HL-60/S4 treated with retinoic acid at 250 ng/mL for 4 days and 3 days (cell line): ENCODE results near the gene UBXN1.

ENCODE experiments used
- in situ Hi-C: fragments of 300-500 bp; cut with MboI; formaldehyde crosslinking; loops from 2 replicates; pipeline ENCODE4 v1.7.0; 2022; ENCODE audit warnings: low sequenced_read_pairs

The UBXN1 gene, protein sequence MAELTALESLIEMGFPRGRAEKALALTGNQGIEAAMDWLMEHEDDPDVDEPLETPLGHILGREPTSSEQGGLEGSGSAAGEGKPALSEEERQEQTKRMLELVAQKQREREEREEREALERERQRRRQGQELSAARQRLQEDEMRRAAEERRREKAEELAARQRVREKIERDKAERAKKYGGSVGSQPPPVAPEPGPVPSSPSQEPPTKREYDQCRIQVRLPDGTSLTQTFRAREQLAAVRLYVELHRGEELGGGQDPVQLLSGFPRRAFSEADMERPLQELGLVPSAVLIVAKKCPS

GRCh38 chr11:62678770-62679696, at the start of gene UBXN1:
Gene UBXN1, minus strand, starts transcription at chr11:62679073. Its CDS starts 150 bp downstream, at chr11:62678923.
- in situ Hi-C loops = no loop called here

DNA sequence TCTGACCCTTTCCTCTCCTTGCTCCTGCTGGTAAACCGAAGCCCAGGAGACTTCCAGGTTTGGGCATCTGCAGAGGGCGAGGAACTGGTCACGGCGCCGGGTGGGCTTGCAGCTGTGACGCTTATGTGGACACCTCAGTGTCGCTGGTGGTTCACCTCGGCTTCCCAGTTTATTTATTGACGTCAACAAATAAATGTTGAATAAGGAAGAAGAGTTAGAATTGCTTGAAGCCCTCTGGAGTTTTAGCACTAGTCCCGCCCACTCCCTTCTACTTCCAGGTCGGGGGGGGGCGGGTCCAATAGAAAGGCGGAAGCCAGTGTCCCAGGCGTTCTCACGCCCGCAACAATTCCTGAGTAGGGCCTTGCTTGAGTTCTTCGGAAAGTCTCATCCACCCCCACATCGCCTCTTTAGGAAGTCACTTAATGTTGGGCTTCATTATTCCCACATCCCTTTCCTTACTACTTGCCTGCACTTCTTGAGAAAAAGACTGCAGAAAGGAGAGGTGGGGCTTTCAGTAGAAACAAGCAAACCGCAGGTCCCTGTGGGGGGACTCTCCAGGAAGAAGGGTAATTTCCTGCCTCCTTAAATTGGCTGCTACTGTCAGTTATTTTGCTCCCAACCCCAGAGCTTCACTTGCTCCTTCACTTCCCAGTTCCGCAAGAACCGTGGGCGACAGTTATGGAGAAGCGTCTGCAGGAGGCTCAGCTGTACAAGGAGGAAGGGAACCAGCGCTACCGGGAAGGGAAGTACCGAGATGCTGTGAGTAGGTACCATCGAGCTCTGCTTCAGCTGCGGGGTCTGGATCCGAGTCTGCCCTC, 49.5 kb upstream of the UBXN1 start, which contains the start of gene TTC9C:
TTC9C (plus strand) TSS at position 316 of the 818 bp plus-strand sequence; CDS start at position 679, 363 bp downstream.
- in situ Hi-C loops = no loop called here

- in situ Hi-C loops = no loop called here
These were observed 48.9 kb upstream of the UBXN1 start for GRCh38 chr11:62727872-62728170.

- in situ Hi-C loops = no loop called here
These were observed 48.4 kb upstream of the UBXN1 start, which contains the start of gene HNRNPUL2 for GRCh38 chr11:62727165-62727871. Gene HNRNPUL2, minus strand, starts transcription at chr11:62727457. Its CDS starts 301 bp downstream, at chr11:62727156.

DNA sequence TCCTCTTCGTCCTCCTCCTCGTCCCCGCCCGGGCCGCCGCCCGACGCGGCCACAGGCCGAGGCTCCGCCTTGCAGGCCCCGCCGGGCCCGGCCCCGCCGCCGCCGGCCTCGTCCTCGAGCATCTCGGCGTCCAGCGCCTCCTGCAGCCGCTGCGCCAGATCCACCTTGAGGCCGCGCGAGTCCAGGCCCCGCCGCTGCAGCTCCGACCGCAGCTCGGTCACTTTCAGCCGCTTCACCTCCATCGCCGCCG, 48.0 kb upstream of the UBXN1 start:
- in situ Hi-C loops = no loop called here

DNA sequence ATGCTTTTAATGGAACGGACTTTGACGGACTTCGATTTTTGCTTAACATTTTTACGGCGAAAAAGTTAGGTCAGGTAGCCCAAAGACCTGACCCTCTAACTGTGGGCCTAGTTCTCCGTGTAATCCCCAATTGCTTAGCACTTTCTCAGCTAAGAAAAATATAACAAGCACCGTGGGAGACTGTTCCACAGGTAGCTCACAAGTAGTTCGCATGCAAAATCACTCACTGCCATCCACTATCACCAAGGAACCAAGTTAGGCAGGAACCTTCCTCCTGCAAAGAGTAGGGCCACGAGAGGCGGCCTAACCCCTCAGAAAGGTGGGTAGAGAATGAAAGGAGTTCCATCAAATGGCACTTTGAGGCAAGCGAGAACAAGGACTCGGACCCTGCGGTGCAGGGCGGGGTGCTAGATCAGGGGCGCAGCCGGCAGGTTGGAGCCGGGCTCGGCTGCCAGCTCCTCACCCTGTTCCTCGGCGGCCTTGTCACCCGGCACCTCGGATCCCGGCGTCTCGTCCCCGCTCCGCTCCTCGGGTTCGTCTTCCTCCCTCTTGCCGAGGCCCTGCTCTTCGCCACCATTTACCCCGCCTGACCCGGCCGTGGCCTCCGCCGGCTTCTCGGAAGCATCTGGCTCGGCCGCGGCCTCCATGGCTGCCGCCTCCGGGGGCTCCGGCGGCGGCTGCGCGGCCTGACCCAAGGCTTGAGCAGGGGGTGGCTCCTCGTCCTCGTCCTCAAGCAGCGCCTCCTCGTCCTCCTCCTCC, 47.5 kb upstream of the UBXN1 start:
- in situ Hi-C loops = no loop called here

- in situ Hi-C loops = no loop called here
These were observed 46.8 kb upstream of the UBXN1 start for GRCh38 chr11:62725646-62726045.

- in situ Hi-C loops = no loop called here
These were observed 45.3 kb upstream of the UBXN1 start for GRCh38 chr11:62724171-62724570.

DNA sequence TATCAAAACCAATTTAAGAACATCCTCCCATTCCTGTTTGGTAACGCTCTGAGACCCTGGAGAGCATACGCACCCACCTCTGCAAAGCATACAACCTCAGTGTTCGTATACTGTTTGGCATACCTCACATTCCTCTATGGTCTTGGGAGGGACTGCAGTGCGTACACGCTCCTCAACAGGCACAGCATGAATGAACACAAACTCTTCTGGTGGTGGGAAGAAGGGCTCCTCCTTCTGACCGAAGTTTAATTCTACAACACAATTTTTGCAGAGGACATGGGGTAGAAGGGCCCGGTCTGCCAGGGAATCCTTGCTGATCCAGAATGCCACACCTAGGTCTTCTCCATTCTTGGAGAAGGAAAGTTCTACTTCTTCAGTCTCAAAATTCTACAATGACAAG, 43.1 kb upstream of the UBXN1 start:
- in situ Hi-C loops = no loop called here

DNA sequence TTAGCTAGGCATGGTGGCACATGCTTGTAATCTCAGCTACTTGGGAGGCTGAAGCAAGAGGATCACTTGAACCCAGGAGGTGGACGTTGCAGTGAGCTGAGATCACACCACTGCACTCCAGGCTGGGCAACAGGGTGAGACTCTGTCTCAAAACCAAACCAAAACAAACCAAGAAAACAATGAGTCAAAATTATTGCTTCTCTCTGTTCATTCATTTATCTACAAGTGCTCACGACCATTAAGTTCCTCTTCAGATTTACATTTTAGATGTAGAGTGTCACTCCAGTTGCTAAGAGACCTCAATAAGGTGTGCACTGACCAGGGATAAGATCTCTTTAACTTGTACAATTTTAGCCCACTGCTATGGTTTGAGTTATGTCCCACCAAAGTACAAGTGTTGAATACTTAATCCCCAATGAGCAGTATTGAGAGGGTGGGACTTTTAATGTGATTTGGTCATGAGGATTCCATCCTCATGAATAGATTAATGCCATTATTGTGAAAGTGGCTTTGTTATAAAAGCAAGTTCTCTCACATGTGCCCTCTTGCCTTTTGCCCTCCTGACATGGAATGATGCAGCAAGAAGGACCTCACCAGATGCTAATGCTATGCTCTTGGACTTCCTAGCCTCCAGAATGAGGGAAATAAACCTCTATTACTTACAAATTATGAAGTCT, 40.6 kb upstream of the UBXN1 start:
- in situ Hi-C loops = no loop called here

DNA sequence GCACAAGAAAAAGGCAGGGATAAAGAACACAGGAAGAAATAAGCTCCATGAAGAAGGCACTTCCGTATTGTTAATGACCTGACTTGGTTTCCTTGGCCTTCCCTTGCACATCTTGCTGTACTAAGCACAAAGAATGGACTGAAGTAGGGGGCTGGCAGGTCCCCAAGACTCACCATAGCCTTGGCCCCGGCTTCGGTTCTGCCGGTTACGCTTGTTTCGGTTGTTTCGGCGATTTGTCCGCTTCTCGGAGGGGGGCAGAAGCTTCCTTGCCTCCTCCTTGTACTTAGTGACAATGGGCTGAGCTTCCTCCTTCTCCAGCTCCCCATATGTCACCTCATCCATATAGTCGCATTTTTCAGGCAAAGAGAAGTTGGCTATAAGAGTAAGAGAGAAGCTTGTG, 37.9 kb upstream of the UBXN1 start:
- in situ Hi-C loops = no loop called here

- in situ Hi-C loops = no loop called here
These were observed 37.3 kb upstream of the UBXN1 start for GRCh38 chr11:62716206-62716605.

- in situ Hi-C loops = no loop called here
These were observed 36.6 kb upstream of the UBXN1 start for GRCh38 chr11:62715150-62716130.

- in situ Hi-C loops = no loop called here
These were observed 34.5 kb upstream of the UBXN1 start for GRCh38 chr11:62713343-62713742.

DNA sequence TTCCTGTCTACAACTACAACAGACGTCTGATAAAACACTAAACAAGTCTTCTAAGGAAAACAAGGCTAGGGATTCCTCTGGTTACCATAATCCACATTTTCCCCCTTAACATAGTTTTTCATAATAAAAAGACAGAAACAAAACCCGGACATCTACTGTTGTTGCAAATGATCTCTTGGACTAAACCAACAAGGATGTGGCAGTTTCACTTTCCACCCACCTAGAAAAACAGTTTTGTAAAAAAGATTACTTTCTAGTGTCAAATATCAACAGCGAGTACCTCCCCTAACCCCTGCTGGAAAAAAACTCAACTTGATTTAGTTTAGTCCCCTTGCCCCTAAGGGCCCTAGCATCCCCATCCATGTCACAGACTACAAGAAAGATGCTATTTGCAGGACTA, 34.0 kb upstream of the UBXN1 start:
- in situ Hi-C loops = no loop called here

DNA sequence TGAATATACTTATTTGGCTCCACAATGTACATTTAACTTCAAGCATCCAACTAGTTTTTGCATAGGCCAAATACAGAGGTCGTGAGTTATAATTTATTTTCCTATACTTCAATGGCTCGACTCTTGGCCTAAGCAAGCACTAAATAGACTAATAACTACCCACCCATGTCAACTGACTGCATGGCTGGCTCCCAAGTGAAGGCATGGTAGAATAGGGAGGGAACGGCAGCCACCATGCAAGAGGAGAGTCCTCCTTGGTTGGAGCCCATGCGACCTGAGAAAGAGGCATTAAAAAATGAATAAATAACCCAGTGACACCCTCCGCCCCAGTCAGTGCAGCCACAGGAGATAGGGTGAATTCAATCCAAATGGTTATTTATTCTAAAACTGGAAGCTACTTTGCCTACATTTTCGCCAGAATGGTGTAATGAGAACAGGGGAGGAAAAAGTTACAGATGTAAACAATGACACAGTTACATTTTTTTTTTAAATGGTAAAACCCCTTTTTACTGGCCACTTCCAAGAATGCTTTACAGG, 33.5 kb upstream of the UBXN1 start:
- in situ Hi-C loops = no loop called here

DNA sequence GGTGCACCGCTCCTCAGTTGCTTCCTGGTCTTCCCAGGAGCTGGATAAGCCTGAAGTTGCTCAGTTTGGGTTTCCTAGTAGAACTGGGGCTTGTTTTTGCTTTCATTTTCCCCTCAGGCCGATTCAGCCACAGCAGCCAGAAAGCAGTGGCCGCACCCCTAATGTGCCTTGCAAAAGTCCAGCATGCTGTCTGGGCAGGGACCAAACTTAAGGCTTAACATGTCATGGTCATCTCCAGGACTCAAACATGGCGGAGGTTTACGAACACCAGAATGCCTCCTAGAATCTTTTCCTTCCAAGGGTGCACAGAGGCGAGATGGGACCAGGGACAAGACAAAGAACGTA, 31.1 kb upstream of the UBXN1 start:
- in situ Hi-C loops = no loop called here
